Mesendoderm (in vitro differentiated cells): ENCODE data around the gene ZNF746.
"Not testable (repeated sequence)": the region's sequence is repeated elsewhere in the genome, so short reads cannot be mapped to it uniquely, and the experiment has no call there.

Experiments
- DNase-seq: peaks from one replicate; pipeline ENCODE4 v3.0.0; 2013
- H2AK5ac ChIP-seq: 2 replicates; pipeline ENCODE4 v1.6.1; 2013; ENCODE audit warnings: low read length, inconsistent platforms
- H2BK120ac ChIP-seq: 2 replicates; pipeline ENCODE4 v1.6.1; 2013; ENCODE audit warnings: low read depth, mild to moderate bottlenecking, low read length, moderate library complexity, mixed read lengths
- H2BK15ac ChIP-seq: replicated peaks from 2 replicates; pipeline ENCODE4 v1.6.1; 2013; ENCODE audit warnings: low read depth, mild to moderate bottlenecking, moderate library complexity
- H2BK5ac ChIP-seq: 2 replicates; pipeline ENCODE4 v1.6.1; 2013; ENCODE audit warnings: low read length, inconsistent platforms
- H3K18ac ChIP-seq: 2 replicates; pipeline ENCODE4 v1.6.1; 2013; ENCODE audit warnings: mild to moderate bottlenecking, low read length, mixed read lengths
- H3K23ac ChIP-seq: one replicate; pipeline ENCODE4 v1.6.1; 2013; ENCODE audit warnings: low read length
- H3K27ac ChIP-seq: 2 replicates; pipeline ENCODE4 v1.5.1; 2013; ENCODE audit warnings: low read depth, mild to moderate bottlenecking, inconsistent platforms, low read length, moderate library complexity
- H3K27me3 ChIP-seq: 2 replicates; pipeline ENCODE4 v1.6.1; 2013; ENCODE audit warnings: low read length, control low read depth, mild to moderate bottlenecking, inconsistent platforms; ENCODE audit not compliant: insufficient read depth, poor library complexity
- H3K36me3 ChIP-seq: 2 replicates; pipeline ENCODE4 v1.6.1; 2013; ENCODE audit warnings: low read length, inconsistent platforms; ENCODE audit not compliant: control insufficient read depth, insufficient read depth
- H3K4ac ChIP-seq: one replicate; pipeline ENCODE4 v1.6.1; 2013; ENCODE audit warnings: low read depth, mild to moderate bottlenecking, low read length, moderate library complexity
- H3K4me1 ChIP-seq: 2 replicates; pipeline ENCODE4 v1.6.1; 2013; ENCODE audit warnings: low read depth, low read length, inconsistent platforms; ENCODE audit not compliant: control insufficient read depth
- H3K4me2 ChIP-seq: 2 replicates; pipeline ENCODE4 v1.6.1; 2013; ENCODE audit warnings: low read length
- H3K4me3 ChIP-seq: 2 replicates; pipeline ENCODE4 v1.5.1; 2013; ENCODE audit warnings: mild to moderate bottlenecking, low read length
- H3K56ac ChIP-seq: one replicate; pipeline ENCODE4 v1.6.1; 2013; ENCODE audit warnings: low read length
- H3K79me1 ChIP-seq: 2 replicates; pipeline ENCODE4 v1.6.1; 2013; ENCODE audit warnings: low read length, inconsistent platforms
- H3K79me2 ChIP-seq: 2 replicates; pipeline ENCODE4 v1.6.1; 2013; ENCODE audit warnings: mild to moderate bottlenecking, low read length; ENCODE audit not compliant: control insufficient read depth, insufficient read depth
- H3K9ac ChIP-seq: 2 replicates; pipeline ENCODE4 v1.6.1; 2013; ENCODE audit warnings: low read length, inconsistent platforms
- H4K5ac ChIP-seq: one replicate; pipeline ENCODE4 v1.6.1; 2013; ENCODE audit warnings: low read length
- H4K8ac ChIP-seq: one replicate; pipeline ENCODE4 v1.6.1; 2013; ENCODE audit warnings: low read depth, mild to moderate bottlenecking, control low read depth, low read length, moderate library complexity
- WGBS: extraction: QIAGEN DNeasy Blood & Tissue Kit; methylation state at CpG from one replicate; pipeline ENCODE4 v1.1.7; 2013; ENCODE audit warnings: low lambda C conversion rate, missing lambda C conversion rate; ENCODE audit not compliant: insufficient coverage; ENCODE audit errors: extremely low coverage; 5-methylcytosine and 5-hydroxymethylcytosine counted together

ZNF746 gene

DNA sequence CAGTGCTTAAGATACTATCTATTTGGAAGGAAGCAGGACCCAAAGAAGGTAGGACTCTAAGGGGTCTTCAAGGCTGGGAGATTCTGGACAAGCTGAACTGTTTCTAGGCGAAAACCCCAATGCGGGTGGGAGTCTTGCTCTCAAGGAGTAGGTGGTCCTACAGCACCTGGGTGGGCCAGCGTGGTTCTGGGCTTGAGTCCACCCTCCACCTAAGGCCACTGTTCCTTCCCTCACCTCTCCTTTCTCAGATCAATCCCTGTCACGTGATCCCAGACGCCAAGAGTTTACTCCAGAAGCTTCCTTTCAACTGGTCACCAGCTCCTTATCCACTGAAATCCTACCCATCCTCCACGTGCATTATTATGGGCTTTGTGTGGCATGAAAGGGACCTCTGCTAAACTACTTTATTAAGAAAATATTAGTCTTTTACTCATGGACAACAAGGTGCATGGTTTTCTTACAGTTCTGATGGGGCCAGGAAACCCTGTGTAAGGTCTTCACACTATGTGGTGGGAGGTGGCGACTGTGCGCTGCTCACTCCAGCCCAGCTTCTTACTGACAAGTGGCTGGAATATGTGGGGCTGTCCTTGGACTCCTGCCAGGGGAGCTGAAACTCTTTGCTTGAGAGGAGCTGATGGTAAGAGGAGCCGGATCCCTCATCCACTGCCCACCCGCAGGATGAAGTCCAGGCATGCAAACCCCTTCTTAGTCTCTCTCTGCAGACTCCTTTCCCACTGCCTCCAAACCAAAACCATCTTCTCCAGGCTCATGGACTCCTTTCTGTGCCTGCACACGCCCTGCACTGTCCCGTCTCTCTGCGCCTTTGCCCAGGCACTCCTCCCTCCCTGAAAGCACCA, 1.6 kb downstream of the ZNF746 start:
- Histone ChIP-seq H3K4me3 (no peak overlapping the region), H3K56ac (peak overlapping the region; percentile 15), H3K79me2 (peaks cover 5% of the 10 kb centered on the region), H3K27ac (no peak overlapping the region), H2BK15ac (no peak overlapping the region), H3K79me1 (peaks cover 11% of the 10 kb centered on the region), H4K8ac (no peak overlapping the region), H3K4me1 (peaks cover 2% of the 10 kb centered on the region), H3K27me3 (no peaks in the 10 kb centered on the region), H3K36me3 (peaks cover 4% of the 10 kb centered on the region), H4K5ac (no peak overlapping the region), H3K9ac (peak overlapping the region; percentile 38), H3K18ac (no peak overlapping the region), H2AK5ac (no peak overlapping the region), H3K4me2 (no peak overlapping the region), H3K23ac (no peak overlapping the region), H3K4ac (no peak overlapping the region), H2BK120ac (no peak overlapping the region), H2BK5ac (no peak overlapping the region)
- DNase-seq = no peak
- no CpG with 5 or more reads among the region's 13 CpGs for WGBS

- WGBS = no CpG with 5 or more reads among the region's 6 CpGs
- H2BK15ac ChIP-seq = no peak overlapping the region
- no peak overlapping the region for H3K9ac ChIP-seq
- peaks cover 2% of the 10 kb centered on the region for H3K4me1 ChIP-seq
- no peak overlapping the region for H3K4me2 ChIP-seq
- no peak overlapping the region for H3K56ac ChIP-seq
- H4K8ac ChIP-seq = no peak overlapping the region
- no peak for DNase-seq
- peaks cover 8% of the 10 kb centered on the region for H3K36me3 ChIP-seq
- peaks cover 11% of the 10 kb centered on the region for H3K79me1 ChIP-seq
- H3K27ac ChIP-seq = no peak overlapping the region
- no peak overlapping the region for H2AK5ac ChIP-seq
- H2BK120ac ChIP-seq = no peak overlapping the region
- H3K4me3 ChIP-seq = no peak overlapping the region
- H2BK5ac ChIP-seq = no peak overlapping the region
- no peaks in the 10 kb centered on the region for H3K27me3 ChIP-seq
- peaks cover 5% of the 10 kb centered on the region for H3K79me2 ChIP-seq
- no peak overlapping the region for H3K4ac ChIP-seq
- no peak overlapping the region for H3K18ac ChIP-seq
- no peak overlapping the region for H3K23ac ChIP-seq
- no peak overlapping the region for H4K5ac ChIP-seq
Measured at GRCh38 chr7:149494738-149495368, 2.8 kb downstream of the ZNF746 start.

GRCh38 chr7:149493975-149494374, 3.6 kb downstream of the ZNF746 start:
- not testable (repeated sequence) for H3K36me3 ChIP-seq, H2AK5ac ChIP-seq
- no CpG with 5 or more reads among the region's 20 CpGs for WGBS

DNA sequence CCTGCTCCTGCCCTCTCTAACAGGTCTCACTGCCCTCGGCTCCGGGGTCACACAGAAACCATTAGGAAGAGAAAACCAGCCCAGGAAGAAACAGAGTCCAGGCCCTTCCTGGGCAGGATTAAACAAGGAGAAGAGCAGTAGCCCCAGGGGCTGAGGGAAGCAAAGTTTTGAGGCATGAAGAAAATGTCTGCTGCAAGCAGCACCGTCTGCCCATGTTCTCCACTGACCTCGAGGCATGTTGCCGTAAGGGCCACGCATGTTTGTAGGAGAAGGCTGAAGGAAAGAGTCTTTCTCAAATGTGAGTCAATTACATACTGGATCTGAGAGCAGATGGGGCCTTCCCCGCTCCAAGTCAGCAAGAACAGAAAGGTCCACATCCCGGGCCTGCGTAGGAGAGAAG, 4.2 kb downstream of the ZNF746 start:
- H3K4me3 ChIP-seq = no peak overlapping the region
- WGBS = no CpG with 5 or more reads among the region's 9 CpGs
- no peak overlapping the region for H3K4me2 ChIP-seq
- H3K79me2 ChIP-seq = peaks cover 5% of the 10 kb centered on the region
- H2AK5ac ChIP-seq = no peak overlapping the region
- H3K9ac ChIP-seq = no peak overlapping the region
- H2BK120ac ChIP-seq = no peak overlapping the region
- H3K4ac ChIP-seq = no peak overlapping the region
- H3K23ac ChIP-seq = no peak overlapping the region
- H3K27me3 ChIP-seq = no peaks in the 10 kb centered on the region
- no peak overlapping the region for H2BK5ac ChIP-seq
- H3K18ac ChIP-seq = no peak overlapping the region
- H3K56ac ChIP-seq = no peak overlapping the region
- peaks cover 13% of the 10 kb centered on the region for H3K79me1 ChIP-seq
- no peak overlapping the region for H2BK15ac ChIP-seq
- H3K36me3 ChIP-seq = peaks cover 8% of the 10 kb centered on the region
- no peak overlapping the region for H4K5ac ChIP-seq
- peaks cover 2% of the 10 kb centered on the region for H3K4me1 ChIP-seq
- H4K8ac ChIP-seq = no peak overlapping the region
- no peak overlapping the region for H3K27ac ChIP-seq
- no peak for DNase-seq

More at GRCh38 chr7:149493975-149494374, 3.6 kb downstream of the ZNF746 start:
- not testable (repeated sequence) for H4K8ac ChIP-seq, H3K4ac ChIP-seq, H2BK5ac ChIP-seq, H3K79me2 ChIP-seq, H2BK120ac ChIP-seq, H3K23ac ChIP-seq, H3K4me3 ChIP-seq, H3K18ac ChIP-seq, H3K4me2 ChIP-seq, H3K27me3 ChIP-seq, H2BK15ac ChIP-seq, H4K5ac ChIP-seq, H3K56ac ChIP-seq, H3K9ac ChIP-seq, H3K27ac ChIP-seq, DNase-seq, H3K4me1 ChIP-seq
- peaks cover 11% of the 10 kb centered on the region for H3K79me1 ChIP-seq

- H3K36me3 ChIP-seq = peaks cover 11% of the 10 kb centered on the region
Measured at GRCh38 chr7:149490083-149490760, 7.4 kb downstream of the ZNF746 start.

More at GRCh38 chr7:149490083-149490760, 7.4 kb downstream of the ZNF746 start:
- Histone ChIP-seq H3K27ac (no peak overlapping the region), H2BK15ac (no peak overlapping the region), H3K4me2 (no peak overlapping the region), H4K8ac (no peak overlapping the region), H3K79me1 (peaks cover 7% of the 10 kb centered on the region), H3K18ac (no peak overlapping the region), H3K27me3 (no peaks in the 10 kb centered on the region), H3K23ac (no peak overlapping the region), H3K4me3 (no peak overlapping the region), H2BK5ac (no peak overlapping the region), H3K4me1 (peaks cover 2% of the 10 kb centered on the region), H2BK120ac (no peak overlapping the region), H3K4ac (no peak overlapping the region), H4K5ac (no peak overlapping the region), H3K79me2 (peaks cover 1% of the 10 kb centered on the region), H3K56ac (no peak overlapping the region), H2AK5ac (no peak overlapping the region), H3K9ac (no peak overlapping the region)
- no peak for DNase-seq
- WGBS = no CpG with 5 or more reads among the region's 15 CpGs
